ENCODE data around the gene NFX1.

GRCh38 chr9:33304362-33304761 lies 14.0 kb downstream of the NFX1 start:
- TF ChIP-seq CTCF (conservative IDR thresholded peaks at IDR 0.05; ENCODE audit: low read depth, low read length), result no peak
- TF ChIP-seq EZH2 (IDR thresholded peaks at IDR 0.05; ENCODE audit: borderline replicate concordance, low read depth, low read length, poor library complexity, severe bottlenecking), result no peak
